ENCODE measurements around the gene SMARCB1.

SMARCB1 gene

DNA sequence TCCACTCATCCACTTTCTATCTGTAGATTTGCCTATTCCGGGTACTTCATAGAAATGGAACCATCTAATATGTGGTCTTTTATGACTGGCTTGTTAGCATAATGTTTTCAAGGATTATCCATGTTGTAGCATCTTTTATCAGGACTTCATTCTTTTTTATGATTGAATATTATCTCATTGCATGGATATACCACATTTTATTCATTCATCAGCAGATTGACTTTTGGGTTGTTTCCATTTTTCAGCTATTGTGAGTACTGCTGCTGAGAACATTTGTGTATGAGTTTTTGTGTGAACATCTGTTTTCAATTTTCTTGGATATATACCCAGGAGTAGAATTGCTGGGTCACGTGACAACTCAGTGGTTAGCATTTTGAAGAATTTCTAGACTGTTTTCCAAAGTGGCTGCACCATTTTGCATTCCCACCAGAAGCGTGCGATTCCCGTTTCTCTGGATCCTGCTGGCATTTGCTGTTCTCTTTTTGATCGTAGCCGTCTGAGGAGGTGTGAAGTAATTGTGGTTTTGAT is 43.1 kb downstream of the SMARCB1 start:
- DNase-seq (ENCODE audit: low read depth in 1 of 2, low spot score in 1 of 2): no peak

DNA sequence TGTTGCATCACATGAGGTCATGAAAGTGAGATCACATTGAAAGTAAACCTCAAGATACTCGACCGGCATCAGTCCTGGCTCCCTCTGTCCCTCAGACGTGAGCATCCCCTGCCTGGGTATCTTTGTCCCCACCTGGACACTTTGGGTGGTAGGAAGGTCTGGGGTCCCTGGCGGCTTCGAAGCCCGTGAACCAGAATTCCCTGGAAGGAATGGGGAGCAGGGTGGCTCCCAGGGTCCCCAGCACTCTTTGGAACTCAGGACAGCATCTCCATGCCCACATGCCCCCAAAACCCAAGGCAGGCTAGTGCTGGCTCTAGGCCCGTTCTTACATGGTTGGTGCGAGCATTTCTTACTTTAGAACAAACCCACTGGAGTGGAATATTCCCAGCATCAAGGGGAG is 44.5 kb downstream of the SMARCB1 start:
- DNase-seq (ENCODE audit: low read depth in 1 of 2, low spot score in 1 of 2): no peak

DNA sequence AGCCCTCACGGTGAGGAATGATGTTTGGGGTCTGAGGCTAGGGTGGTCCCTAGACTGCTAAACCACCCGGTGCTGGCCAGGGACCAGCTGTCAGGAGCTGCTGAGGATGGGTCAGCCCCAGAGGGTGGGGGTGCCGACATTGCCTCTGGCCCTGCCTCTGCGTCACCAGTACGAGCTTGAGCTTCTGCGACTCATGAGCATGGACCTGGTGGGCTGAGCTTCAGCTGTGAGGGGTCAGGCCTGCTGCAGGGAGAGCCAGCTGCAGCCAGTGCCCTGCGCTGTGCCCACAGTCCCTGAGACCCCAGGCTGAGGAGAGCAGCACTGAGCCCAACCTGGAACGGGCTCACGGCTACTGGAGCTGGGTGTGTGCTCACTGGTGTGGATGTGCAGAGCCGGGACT is 45.0 kb downstream of the SMARCB1 start:
- no peak for DNase-seq (ENCODE audit: low read depth in 1 of 2, low spot score in 1 of 2)

DNA sequence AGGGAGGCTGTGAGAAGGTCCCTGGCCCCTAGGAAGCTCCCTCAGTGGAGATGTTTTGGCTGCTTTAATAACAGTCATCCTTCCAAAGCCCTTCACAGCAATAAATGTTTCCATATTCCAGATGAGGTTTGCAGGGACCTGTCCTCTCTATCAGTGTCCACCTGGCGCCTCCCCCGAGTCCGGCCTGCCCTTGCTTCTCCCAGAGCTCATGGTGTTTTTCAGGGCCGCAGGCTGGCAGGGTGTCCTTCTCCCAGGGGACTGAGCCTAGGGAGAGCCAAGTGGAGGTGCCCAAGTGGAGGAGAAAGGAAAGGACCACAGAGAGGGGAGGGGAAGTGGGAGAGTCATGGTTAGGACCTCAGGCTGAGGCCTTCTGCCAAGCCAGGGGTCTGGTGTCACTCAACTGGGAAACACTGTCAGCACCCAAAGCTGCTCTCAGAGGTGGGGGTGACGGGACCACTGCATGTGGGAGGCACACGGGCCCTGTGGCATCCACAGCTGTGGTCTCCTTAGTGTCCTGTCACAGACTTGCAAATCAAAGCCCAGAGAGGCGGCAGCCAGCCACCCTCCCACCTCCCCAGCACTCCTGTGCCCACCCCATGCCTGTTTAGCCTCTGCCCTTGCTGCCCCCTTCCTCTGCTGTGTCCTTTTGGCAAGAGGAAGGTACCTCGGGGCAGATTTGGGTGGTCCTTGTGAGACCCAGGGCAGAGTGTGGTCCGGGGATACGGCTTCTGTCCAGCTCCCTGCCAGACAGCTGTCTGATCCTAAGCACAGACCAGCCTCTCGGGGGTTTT is 45.7 kb downstream of the SMARCB1 start:
- no peak for DNase-seq (ENCODE audit: low read depth in 1 of 2, low spot score in 1 of 2)

DNA sequence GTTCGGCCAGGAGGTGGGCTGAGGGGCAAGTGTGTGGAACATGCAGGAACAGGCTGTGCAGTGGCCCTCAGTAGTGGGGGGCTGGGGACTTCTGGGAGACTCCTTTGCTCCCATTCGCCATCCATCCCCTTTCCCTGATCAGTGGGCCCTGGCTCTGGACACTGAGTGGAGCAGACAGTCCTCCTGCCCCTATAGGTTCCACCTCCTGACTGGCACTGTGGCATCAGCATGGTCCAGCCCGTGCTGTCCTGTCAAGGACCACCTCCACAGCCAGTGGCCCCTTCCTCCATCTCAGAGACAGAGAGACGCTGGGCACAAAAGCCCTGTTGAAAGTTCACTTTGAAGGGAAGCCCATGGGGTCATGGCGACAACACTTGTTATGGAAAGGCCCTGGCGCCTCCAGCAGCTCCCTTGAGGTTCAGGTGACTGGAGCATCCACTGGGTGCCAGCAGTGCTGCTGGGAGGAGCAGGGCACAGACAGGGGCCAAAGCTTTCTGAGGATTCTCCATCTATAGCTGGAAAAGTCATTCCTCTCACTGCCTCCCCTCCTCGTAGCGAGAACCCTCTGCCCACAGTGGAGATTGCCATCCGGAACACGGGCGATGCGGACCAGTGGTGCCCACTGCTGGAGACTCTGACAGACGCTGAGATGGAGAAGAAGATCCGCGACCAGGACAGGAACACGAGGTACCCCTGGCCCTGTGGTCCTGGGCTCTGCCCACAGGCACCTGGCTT is 46.4 kb downstream of the SMARCB1 start:
- DNase-seq (ENCODE audit: low read depth in 1 of 2, low spot score in 1 of 2): no peak

DNA sequence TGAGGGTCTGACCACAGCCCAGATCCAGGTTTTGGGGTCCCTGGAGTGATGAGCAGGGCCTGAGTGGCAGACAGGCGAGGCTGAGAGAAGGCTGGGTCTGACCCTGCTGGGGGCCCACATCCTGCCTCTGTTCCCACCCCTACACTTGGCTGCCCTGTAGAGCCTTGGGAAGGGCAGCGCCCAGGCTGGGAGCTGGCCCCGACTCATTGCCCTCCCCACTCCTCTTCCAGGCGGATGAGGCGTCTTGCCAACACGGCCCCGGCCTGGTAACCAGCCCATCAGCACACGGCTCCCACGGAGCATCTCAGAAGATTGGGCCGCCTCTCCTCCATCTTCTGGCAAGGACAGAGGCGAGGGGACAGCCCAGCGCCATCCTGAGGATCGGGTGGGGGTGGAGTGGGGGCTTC is 47.1 kb downstream of the SMARCB1 start:
- no peak for DNase-seq (ENCODE audit: low read depth in 1 of 2, low spot score in 1 of 2)

DNA sequence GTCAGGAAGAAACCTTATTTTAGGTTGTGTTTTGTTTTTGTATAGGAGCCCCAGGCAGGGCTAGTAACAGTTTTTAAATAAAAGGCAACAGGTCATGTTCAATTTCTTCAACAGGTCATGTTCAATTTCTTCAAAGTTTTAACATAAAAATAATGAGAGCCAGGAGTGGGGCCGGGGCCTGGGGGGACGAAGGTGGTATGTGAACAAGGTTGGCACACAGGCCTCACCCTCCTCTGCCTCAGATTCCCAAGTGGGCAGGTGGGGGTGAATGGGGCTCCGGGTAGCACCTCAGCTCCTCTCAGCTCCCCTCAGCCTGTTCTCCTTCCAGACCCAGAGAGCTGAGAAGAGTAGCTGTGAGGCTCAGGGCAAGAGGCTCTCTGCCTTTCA is 47.6 kb downstream of the SMARCB1 start:
- DNase-seq (ENCODE audit: low read depth in 1 of 2, low spot score in 1 of 2): no peak

DNA sequence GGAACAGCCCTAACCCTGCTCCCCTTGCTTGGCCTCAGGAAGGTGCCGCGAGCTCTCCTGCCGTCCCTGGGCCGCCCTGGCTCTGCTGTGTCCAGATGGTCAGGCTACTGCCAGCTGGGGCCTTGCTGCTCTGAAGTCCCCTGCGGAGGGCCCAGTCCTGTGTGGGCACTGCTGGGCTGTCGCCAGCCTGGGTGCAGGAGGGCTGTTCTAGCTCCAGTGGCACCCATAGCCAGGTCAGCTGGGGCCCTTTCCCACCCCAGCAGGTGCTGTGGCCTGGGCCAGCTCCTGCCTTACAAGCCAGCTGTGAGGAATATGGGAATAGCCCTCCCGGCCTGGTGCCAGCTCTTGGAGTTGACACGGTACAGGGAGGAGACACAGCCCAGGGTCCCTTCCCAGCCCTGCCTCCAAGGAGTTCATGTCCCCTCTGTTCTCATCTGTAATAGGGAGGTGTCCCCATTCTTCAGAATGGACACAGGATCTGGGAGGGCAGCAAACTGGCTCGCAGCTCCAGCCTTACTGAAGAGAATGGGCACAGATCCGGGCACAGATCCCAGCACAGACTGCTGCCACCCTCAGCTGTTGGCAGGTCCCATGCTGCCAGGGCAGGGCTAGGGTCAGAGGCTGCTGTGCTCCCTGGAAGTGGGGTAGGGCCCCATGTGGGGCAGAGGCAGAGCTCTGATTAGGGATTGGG is 48.2 kb downstream of the SMARCB1 start:
- DNase-seq (ENCODE audit: low read depth in 1 of 2, low spot score in 1 of 2): no peak

DNA sequence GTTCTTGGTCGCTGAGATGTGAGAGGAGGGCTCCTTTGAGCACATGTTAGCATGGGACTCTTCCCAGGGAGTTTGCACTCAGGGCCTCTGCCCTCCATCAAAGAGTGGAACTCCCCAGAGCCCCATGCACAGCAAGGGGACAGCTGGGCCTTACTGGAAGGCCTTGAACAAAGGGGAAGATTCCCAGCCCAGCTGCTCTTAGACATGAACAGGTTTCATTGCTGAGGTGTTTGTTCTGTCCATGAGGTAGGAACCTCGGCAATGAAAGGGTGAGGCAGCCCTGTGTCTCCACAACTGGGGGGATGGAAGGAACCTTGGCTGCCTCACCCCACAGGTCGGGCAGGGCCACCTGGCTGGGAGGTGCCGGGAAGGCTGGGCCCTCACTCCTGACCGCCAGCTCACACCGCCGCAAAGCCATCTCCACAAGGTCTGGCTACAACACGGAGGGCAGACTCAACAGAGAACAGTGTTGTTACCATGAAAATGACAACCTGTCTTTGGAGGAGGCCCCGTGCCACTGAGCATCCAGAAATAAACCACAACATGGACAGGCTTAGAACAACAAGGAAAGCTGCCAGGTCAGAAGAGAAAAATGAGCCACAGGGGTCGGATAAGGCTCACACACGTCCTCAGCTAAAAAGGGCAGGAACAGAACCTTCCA is 48.8 kb downstream of the SMARCB1 start:
- DNase-seq (ENCODE audit: low read depth in 1 of 2, low spot score in 1 of 2): no peak

DNA sequence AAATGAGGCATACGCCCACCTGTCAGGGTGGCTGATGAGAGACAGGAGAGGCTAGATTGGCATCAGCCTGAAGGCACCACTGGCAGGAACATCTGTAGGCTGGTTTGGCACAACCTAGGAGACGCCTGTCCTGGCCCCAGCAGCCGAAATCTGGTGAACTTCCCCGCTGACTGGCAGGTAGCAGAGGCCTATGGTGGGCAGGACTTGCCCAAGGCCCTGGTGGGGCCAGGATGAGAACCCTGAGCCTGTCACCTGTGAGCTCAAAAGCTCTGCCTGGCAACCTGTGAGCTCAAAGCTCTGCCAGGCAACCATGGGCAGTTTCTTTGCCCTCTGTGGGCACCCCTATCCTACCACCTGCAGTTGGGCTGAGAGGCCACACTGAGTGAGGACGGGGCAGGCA is 49.5 kb downstream of the SMARCB1 start:
- DNase-seq (ENCODE audit: low read depth in 1 of 2, low spot score in 1 of 2): no peak

DNA sequence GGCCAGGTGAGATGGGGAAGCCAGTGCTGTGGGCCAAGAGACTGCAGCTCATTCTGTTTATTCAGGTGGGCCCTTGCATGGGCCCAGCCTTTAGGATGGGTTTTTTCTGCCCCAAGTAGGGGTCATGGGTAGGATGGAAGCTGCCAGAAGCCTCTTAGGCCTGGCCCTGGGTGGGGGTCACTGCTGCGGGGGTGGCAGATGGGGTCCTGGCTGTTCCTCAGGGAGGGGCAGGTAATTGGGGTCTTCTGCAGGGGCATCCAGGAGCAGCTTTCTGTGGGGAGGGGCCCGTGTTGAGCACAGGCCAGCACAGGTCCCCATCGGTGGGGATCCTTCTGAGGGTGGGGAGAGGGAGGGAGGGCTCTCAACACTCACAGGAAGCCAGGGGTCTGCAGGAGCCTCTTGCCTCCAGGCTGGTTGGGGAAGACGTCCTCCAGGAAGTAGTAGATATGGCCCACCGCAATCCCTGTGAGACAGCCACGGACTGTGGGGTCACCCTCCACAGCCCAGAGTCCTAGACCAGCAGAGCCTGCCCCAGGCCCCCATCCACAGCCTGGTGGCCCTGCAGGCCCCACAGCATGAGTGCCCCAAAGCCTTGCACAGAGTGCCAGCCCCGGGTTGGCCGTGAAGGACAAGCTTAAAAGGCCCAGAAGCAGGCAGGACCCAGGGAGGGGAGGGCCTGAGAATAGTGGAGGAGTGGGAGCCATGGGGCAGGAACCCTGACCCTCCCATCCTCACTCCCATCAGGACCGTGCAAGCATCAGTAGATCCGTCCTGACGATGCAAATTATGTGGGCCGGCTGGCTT is 50.1 kb downstream of the SMARCB1 start:
- DNase-seq (ENCODE audit: low read depth in 1 of 2, low spot score in 1 of 2): no peak

DNA sequence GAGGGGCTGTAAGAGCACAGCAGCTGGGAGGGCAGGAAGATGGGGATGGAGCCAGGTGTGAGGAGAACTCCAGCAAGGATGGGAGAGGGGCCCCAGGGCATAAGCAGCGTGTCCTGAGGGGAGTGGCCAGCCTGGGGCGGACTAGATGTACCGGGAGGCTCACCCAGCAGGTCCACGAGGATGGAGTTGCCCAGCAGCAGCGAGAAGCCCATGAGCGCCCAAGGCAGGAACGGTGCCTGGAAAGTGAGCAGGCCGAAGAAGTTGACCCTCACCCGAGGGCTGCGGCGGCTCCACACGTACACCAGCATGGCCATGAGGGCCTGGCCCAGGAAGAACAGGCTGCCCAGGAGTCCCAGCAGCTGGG is 50.7 kb downstream of the SMARCB1 start:
- no peak for DNase-seq (ENCODE audit: low read depth in 1 of 2, low spot score in 1 of 2)

DNA sequence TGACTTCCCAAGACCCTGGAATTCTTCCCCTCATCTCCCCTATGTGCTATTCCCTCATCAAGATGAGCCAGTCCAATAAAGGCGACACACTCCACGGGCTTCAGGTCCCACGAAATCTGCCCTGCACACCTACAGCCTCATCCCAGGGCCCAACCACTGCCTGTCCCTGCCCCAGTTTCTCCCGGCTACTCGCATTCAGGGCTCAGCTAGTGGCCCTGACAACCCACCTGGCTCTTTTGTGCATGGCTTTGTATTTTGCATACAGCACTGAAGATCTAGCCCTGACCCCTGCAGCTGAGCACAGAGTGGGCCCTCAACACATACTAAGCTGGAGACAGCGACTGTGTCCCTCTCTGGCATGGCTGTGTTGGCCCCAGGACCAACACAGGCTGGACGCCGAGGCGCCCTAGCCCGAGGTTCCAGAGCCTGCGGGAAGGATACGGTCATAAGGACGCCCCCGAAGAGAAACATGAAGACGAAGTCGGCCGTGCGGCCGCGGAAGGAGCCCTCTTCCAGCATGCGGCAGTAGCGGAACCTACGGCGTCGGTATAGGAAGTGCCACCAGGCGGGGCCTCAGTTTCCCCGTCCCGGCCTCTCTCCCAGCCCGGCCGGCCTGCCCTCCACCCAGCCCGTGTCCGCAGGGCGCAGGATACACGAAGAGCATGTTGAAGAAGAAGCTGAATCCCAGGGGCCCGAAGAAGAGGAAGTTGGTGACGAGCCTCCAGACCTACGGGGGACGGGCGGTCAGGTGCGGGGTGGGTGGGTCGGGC is 51.3 kb downstream of the SMARCB1 start:
- DNase-seq (ENCODE audit: low read depth in 1 of 2, low spot score in 1 of 2): no peak

DNA sequence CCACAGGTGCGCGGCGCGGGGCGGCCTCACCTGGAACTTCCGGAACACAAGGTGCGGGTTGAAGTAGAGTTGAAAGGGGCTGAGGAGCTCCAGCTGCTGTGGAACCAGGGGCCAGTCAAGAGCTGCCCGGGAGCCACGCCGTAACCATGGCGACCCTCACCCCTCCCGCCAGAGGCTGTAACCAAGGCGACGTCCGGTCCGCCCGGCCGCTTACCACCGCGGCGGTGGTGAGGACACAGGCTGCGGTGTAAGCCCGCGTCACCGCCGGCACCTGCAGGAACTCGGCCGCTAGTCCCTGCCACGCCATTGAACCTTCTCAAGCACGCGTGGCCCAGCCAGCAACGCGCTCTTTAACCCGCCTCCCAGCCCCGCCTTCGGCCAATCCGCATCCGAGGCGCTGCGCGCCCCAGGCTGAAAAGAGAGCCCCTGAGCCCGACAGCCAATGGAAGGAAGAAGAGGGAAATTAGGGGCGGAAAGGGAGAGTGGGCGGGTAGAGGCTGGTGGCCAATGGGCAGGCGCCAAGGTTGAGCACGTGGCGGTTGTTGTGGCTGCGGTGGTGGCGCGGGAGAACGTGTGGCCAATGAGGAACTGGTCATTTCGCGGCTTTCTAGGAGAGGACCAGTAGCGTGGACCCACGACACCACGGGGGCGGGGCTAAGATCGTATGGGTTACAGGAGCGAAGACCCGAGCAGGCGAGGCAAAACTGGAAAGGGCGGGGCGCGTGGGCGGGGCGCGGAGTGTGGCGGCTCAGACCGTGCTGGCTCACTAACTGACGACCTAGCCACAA is 52.1 kb downstream of the SMARCB1 start, which contains the start of gene DERL3:
Gene DERL3, minus strand, starts transcription at position 326 of the 788 bp plus-strand sequence. Its CDS starts 19 bp downstream, at position 307.
- DNase-seq (ENCODE audit: low read depth in 1 of 2, low spot score in 1 of 2): peak; percentile 92

DNA sequence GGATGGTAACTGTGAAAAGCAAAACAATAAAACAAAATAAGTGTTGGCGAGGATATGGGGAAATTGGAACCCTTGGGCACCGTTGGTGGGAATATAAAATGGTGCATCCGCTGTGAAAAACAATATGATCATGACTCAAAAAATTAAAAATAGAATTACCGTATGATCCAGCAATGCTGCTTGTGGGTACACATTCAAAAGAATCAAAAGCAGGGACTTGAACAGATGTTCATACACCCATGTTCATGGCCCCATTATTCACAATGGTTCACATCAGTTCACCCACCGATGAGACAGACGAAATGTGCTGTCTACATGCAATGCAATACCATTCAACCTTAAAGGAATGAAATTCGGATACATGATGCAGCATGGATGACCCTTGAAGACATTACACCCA is 53.3 kb downstream of the SMARCB1 start:
- DNase-seq (ENCODE audit: low read depth in 1 of 2, low spot score in 1 of 2): no peak

DNA sequence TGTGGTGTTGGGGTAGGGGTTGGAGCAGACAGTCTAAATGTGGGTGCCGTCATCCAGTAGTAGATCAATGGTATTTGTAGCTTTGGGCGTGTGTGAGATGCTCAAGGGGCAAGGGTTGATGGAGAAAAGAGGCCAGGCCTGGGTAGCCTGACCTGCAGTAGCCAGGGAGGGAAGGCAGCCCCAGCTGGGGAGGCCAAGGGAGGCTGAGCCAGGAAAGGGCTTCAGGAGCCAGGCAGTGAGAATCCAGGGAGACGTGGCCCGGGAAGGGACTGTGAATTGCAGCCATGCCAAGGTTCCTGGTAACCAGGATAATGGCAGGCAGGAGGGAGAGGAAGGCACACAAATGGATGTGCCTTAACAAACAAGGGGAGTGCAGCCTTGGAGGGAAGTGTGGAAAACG is 54.5 kb downstream of the SMARCB1 start:
- no peak for DNase-seq (ENCODE audit: low read depth in 1 of 2, low spot score in 1 of 2)

DNA sequence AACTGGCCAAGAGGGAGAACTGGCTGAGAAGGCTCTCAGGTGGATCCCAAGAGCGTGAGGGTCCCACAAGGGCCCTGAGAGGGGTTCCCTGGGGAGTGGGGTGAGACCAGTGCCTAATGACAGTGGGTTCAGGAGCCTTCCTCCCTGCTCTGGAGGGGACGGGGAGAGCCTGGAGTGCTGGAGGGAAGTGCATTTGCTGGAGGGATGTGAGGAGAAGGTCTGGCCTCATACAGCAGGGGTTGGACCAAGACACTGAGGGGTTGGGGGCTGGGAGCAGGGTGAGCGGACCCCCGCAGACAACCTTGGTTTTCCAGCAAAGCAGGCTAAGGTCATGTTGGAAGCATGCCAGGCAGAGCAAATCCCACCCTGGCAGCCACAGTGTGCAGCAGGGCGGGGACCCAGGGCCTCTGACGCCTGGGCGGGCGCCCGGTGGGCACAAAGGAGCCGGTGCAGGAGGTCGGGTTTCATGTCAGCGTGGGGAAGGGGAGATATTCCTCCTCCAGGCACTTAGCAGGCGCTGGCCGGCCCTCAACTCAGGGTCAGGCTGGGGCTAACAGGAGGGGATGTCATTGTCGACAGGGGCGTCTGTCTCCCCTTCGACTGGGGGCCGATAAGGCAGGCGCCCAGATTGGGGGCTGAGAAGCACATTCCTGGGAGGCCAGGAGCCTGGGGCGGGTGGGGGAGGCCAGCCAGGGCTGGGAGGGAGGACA is 55.1 kb downstream of the SMARCB1 start:
- DNase-seq (ENCODE audit: low read depth in 1 of 2, low spot score in 1 of 2): no peak

DNA sequence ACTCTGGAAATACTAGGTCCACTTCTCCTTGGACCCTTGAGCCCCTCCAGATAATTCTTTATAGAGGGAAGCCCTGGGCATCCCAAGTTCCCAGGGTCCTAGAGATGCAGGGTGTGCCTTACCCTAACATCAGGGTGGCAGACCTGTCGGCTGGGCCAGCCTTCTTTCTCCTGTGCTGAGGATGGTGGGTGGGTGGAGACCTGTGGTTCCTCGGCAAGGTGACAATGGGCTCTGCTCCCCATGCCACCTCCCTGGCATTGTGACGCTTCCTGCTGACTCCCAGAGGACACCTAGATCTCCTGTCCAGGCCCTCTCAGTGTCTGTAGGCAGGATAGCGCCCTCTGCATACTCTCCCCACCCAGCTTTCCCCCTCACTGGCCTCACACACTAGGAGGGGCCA is 55.8 kb downstream of the SMARCB1 start:
- DNase-seq (ENCODE audit: low read depth in 1 of 2, low spot score in 1 of 2): no peak
